NCI-H82 treated with DMSO at 0.1 percent for 48 hours (cell line): Measurements from ENCODE around the gene CXCR4.
A peak's percentile ranks its signal among the peaks of the same experiment; 100 is the strongest.
"Not testable (repeated sequence)": the region's sequence is repeated elsewhere in the genome, so short reads cannot be mapped to it uniquely, and the experiment has no call there.

Experiments used
- DNase-seq: peaks from one replicate; lab custom pipeline; 2025; ENCODE audit not compliant: unreplicated experiment; lab: John Stamatoyannopoulos, UW

CXCR4 gene

DNA sequence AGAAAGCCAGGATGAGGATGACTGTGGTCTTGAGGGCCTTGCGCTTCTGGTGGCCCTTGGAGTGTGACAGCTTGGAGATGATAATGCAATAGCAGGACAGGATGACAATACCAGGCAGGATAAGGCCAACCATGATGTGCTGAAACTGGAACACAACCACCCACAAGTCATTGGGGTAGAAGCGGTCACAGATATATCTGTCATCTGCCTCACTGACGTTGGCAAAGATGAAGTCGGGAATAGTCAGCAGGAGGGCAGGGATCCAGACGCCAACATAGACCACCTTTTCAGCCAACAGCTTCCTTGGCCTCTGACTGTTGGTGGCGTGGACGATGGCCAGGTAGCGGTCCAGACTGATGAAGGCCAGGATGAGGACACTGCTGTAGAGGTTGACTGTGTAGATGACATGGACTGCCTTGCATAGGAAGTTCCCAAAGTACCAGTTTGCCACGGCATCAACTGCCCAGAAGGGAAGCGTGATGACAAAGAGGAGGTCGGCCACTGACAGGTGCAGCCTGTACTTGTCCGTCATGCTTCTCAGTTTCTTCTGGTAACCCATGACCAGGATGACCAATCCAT is 2.7 kb downstream of the CXCR4 start:
- DNase-seq: no peak

DNA sequence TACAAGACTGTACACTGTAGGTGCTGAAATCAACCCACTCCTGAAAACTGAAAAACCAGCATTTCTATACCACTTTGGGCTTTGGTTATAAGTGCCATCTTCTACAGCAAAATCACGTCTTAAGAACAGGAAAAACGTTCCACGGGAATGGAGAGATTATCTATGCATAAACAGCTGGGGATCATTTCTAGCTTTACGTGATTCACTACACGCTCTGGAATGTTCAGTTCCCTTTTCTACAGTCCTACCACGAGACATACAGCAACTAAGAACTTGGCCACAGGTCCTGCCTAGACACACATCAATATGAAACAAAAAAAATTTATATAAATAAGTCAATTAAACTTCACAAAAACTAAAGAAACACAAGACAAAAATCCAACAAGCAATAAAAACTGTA is 3.6 kb downstream of the CXCR4 start:
- no peak for DNase-seq

- DNase-seq: no peak
Observed at GRCh38 chr2:136113209-136113971, 4.6 kb downstream of the CXCR4 start.

DNA sequence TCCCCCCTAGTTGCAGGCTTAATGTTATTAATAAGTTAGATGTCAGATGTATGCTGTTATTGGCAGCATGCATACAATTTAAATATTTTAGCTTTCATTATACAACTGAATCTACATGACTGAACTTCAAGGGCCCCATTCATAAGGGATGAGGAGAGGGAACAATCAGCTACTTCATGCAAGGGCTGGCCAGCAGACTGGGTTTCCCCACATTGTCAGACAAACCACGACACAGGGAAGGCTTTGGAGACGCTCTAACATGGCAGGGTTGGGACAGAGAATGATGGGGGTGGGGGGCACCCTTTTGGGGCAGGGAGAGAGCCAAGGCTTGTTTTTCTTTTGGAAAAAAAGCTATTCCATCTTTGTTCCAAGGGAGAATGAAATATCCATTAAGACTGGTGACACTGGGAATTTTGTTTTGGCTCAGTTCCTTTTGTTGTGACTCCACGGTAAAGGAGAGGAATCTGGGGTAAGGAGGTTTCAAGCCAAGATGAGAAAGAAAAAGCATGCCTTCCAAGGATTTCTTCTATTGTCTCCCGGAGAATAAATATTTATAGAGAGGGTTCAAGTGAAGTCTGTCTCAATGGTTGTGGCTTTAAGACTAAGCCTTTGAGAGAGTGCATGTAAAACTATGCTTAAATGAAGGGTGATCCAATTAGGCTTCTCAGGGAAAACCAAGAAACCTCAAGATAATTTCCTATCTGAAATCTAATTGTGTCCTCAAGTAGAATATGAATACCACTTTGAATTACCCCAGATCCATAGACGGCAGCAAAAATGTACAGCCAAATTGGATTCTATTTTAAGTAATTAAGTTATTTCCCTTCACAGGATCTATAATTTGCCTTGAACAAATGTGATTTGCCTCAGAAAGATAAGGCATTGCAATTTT is 5.4 kb downstream of the CXCR4 start:
- peak; percentile 26 for DNase-seq

GRCh38 chr2:136111711-136112110 is 6.2 kb downstream of the CXCR4 start:
- DNase-seq: no peak

GRCh38 chr2:136110526-136110925 is 7.4 kb downstream of the CXCR4 start:
- DNase-seq: no peak

GRCh38 chr2:136108463-136108862 is 9.5 kb downstream of the CXCR4 start:
- no peak for DNase-seq

- no peak for DNase-seq
Observed at GRCh38 chr2:136107051-136108033, 10.6 kb downstream of the CXCR4 start.

DNA sequence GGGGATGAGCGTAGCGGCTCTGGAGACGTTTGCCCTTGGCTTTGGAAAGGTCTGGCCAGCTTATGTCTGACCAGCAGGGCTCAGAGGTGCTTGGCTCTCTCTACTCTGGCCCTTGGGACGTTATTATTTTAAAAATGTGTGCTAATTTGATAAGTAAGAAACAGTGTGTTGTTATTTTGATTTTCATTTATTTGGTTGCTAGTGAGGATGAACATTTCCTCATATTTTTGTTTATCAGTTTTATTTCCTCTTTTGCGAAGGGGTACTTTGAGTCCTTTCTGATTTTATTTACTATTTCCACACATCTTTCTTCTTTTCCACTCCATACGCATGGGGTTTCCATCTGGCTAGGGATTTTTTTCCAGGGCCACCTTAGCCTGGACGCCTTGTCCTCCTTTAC is 11.4 kb downstream of the CXCR4 start:
- no peak for DNase-seq

GRCh38 chr2:136104977-136105376 is 13.0 kb downstream of the CXCR4 start:
- no peak for DNase-seq

DNA sequence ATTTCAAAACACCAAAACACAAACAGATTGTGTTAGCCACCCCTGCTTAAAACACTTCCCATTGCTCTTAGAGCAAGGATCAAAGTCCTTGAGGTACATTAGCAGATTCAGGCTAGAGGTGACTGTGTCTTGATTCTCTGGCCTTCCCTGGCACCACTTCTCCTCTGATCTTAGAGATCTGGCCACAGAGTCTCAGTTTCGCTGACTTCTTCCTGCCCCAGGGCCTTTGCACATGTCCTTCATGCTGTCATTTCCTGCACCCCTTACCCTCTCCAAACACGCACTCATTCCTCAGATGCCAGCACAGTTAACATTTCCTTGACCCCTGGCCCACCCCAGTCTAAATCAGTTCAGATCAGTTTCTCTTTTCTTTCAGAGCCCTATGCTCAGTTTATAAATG is 16.9 kb downstream of the CXCR4 start:
- DNase-seq: no peak

DNA sequence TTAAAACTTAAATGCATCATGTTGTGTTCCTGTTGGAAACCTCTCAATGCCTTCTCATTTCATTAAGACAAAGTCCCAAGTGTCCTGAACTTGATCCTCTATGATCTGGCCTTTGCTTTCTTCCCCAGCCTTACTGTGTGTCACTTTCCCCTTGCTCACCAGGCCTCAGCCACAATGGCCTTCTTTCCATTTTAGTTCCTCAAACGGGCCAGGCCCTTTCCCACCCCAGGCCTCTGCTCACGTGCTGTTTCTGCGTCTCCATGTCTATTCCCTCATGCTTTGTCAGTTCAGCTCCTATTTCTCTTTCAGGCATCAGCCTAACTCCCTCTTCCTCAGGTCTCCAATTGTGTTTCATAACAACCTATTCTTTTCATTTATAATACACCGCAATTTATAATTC is 19.5 kb downstream of the CXCR4 start:
- DNase-seq: no peak

DNA sequence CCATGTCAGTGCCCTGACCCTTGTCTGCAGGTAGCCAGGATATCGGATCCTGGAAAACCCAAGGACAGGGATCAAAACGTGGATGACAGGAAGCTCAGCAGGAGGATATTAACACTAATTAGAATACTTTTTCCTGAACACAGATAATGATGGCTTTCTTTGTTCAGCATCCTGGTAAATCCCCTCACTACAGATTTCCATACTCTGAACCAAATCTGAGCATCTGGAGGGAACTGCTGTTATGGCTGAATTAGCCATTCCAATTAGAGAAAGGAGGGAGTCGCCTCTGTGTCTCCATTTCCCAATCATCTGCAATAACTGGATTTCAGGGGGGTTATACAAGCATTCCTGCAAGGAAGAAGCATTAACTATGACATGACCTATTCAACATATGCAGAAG is 24.4 kb downstream of the CXCR4 start:
- DNase-seq: peak; percentile 95

GRCh38 chr2:136091899-136092298 is 26.1 kb downstream of the CXCR4 start:
- DNase-seq: no peak

- not testable (repeated sequence) for DNase-seq
Observed at GRCh38 chr2:136087901-136088460, 30.0 kb downstream of the CXCR4 start.

GRCh38 chr2:136086253-136087016 is 31.5 kb downstream of the CXCR4 start:
- DNase-seq: no peak

DNA sequence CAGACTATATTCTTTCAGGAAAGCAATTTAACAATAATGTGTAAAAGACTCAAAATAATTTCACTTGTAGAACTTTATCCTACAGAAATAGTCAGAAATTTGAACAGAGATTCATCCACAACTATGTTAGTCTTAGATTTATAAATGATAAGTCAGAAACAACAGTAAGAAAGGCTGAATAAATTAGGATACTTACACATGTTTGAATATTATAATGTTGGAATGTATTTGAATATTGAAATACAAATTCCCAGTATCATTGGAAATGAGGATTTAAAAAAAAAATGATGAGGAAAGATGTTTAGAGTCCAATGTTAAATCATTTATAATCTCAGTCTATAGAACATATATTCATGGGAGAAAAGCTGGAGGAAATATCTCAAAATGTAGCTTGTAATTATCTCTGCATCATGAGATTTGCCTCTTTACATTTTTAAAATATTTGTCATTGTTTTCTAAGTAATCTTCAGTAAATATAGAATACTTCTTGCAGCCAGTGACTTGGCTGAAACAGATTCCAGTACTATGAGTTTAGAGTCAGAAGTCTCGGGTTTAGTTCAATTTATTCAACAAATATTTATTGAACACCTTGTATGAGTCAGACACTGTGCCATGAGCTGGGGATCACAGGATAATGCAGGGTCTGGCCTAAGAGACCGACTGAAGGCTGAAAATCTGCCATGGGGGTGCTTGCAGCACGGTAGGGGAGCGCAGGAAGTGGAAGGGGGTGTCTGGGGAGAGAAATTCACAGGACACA is 32.3 kb downstream of the CXCR4 start:
- no peak for DNase-seq

DNA sequence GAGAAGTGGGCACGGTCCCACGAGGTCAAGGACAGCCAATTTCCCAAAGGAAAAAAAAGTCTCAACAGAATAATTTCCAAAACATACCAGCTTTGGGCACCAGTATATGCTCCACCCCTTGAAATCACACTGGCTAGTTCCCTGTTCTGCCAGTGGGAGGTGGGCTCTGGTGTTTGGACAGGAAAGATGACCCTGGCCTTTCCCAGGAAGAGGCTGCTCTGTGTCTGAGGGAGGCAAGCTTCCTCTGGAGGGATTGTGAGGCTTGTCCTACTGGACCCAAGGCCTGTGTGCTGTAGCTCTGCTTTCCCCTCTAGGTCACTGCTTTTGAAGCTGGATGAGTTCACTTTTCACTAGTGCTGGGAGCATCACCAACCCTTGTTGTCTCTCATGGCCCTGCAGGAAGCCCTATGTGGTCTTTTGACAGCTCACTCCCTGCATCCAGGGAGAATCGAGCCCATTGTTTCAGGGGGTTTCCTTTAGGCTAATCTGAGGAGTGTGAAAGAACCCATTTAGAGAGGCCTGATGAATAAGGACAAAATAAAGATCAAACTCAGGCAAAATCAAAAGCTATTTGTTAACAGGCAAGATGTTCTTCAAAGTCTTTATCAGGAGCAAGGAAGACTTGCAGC is 36.3 kb downstream of the CXCR4 start:
- no peak for DNase-seq
